ENCODE data around the gene FAM111B.

Gene FAM111B

GRCh38 chr11:59154610-59155009, 47.6 kb downstream of the FAM111B start:
- no peak overlapping the region for H3K4me2 ChIP-seq (ENCODE audit: insufficient read depth, low read length, poor library complexity, severe bottlenecking)
- no peaks in the 10 kb centered on the region for H3K9me3 ChIP-seq (replicated peaks in 1 of 2; ENCODE audit: control insufficient read depth in 2 of 2, insufficient read depth in 1 of 2, low read depth in 1 of 2, low read length in 2 of 2)
- H3K23ac ChIP-seq (ENCODE audit: low read depth, low read length, poor library complexity), result no peak overlapping the region
- no peak overlapping the region for H3K14ac ChIP-seq (ENCODE audit: low read length)
- H4K91ac ChIP-seq (ENCODE audit: low read depth, low read length, poor library complexity), result no peak overlapping the region
- no peaks in the 10 kb centered on the region for H3K27me3 ChIP-seq (ENCODE audit: control insufficient read depth in 3 of 3, insufficient read depth in 3 of 3, low read depth in 1 of 3, low read length in 3 of 3)
- no peak overlapping the region for H2BK15ac ChIP-seq (ENCODE audit: low read length)
- H3K4ac ChIP-seq (ENCODE audit: low read length), result no peak overlapping the region
- H3K4me3 ChIP-seq (ENCODE audit: low read length in 2 of 2), result no peak overlapping the region
- no peak overlapping the region for H2AK5ac ChIP-seq (ENCODE audit: low read depth, low read length)
- no peak overlapping the region for H3K27ac ChIP-seq (replicated peaks; ENCODE audit: low read length)
- WGBS, 2 donors (ENCODE audit: extremely low coverage in 2 of 2, insufficient read length in 2 of 2, insufficient replicate concordance in 1 of 2), result no CpG with 5 or more reads among the region's 5 CpGs
- H3K36me3 ChIP-seq (replicated peaks in 1 of 2; ENCODE audit: control insufficient read depth in 2 of 2, insufficient read depth in 2 of 2, low read length in 2 of 2), result peaks cover 0 to 6% of the 10 kb centered on the region in 2 donors
- no peak overlapping the region for H3K18ac ChIP-seq (ENCODE audit: low read length)
- no peak overlapping the region for H3K9ac ChIP-seq (ENCODE audit: low read depth, low read length, poor library complexity)
- no peak for DNase-seq (ENCODE audit: low spot score)
- peaks cover 0 to 3% of the 10 kb centered on the region in 2 donors for H3K4me1 ChIP-seq (ENCODE audit: control insufficient read depth in 2 of 2, insufficient read depth in 1 of 2, low read depth in 1 of 2, low read length in 2 of 2)
- H2BK5ac ChIP-seq (ENCODE audit: low read length), result no peak overlapping the region
- H4K8ac ChIP-seq (ENCODE audit: low read depth, low read length), result no peak overlapping the region
- H3K79me1 ChIP-seq (ENCODE audit: low read depth, low read length), result no peaks in the 10 kb centered on the region
- no peak overlapping the region for H2BK12ac ChIP-seq (ENCODE audit: low read length)
- H2BK120ac ChIP-seq (ENCODE audit: low read depth, low read length), result no peak overlapping the region
- H2AFZ ChIP-seq (ENCODE audit: low read length), result no peak overlapping the region

GRCh38 chr11:59157433-59157832, 50.4 kb downstream of the FAM111B start:
- no peak for DNase-seq (ENCODE audit: low spot score)
- H3K4me2 ChIP-seq (ENCODE audit: insufficient read depth, low read length, poor library complexity, severe bottlenecking), result no peak overlapping the region
- no peak overlapping the region for H3K18ac ChIP-seq (ENCODE audit: low read length)
- H3K4me1 ChIP-seq (ENCODE audit: control insufficient read depth in 2 of 2, insufficient read depth in 1 of 2, low read depth in 1 of 2, low read length in 2 of 2), result peaks cover 0 to 3% of the 10 kb centered on the region in 2 donors
- H3K36me3 ChIP-seq (replicated peaks in 1 of 2; ENCODE audit: control insufficient read depth in 2 of 2, insufficient read depth in 2 of 2, low read length in 2 of 2), result no peaks in the 10 kb centered on the region
- H2BK12ac ChIP-seq (ENCODE audit: low read length), result no peak overlapping the region
- no peak overlapping the region for H3K4me3 ChIP-seq (ENCODE audit: low read length in 2 of 2)
- no peak overlapping the region for H3K9ac ChIP-seq (ENCODE audit: low read depth, low read length, poor library complexity)
- H3K27me3 ChIP-seq (ENCODE audit: control insufficient read depth in 3 of 3, insufficient read depth in 3 of 3, low read depth in 1 of 3, low read length in 3 of 3), result no peaks in the 10 kb centered on the region
- no peak overlapping the region for H4K91ac ChIP-seq (ENCODE audit: low read depth, low read length, poor library complexity)
- H2AFZ ChIP-seq (ENCODE audit: low read length), result no peak overlapping the region
- H4K8ac ChIP-seq (ENCODE audit: low read depth, low read length), result no peak overlapping the region
- WGBS, 2 donors (ENCODE audit: extremely low coverage in 2 of 2, insufficient read length in 2 of 2, insufficient replicate concordance in 1 of 2), result no CpG with 5 or more reads among the region's 3 CpGs
- H2BK120ac ChIP-seq (ENCODE audit: low read depth, low read length), result no peak overlapping the region
- no peak overlapping the region for H3K27ac ChIP-seq (replicated peaks; ENCODE audit: low read length)
- no peak overlapping the region for H3K4ac ChIP-seq (ENCODE audit: low read length)
- no peaks in the 10 kb centered on the region for H3K9me3 ChIP-seq (replicated peaks in 1 of 2; ENCODE audit: control insufficient read depth in 2 of 2, insufficient read depth in 1 of 2, low read depth in 1 of 2, low read length in 2 of 2)
- H3K79me1 ChIP-seq (ENCODE audit: low read depth, low read length), result no peaks in the 10 kb centered on the region
- H2AK5ac ChIP-seq (ENCODE audit: low read depth, low read length), result no peak overlapping the region
- no peak overlapping the region for H2BK5ac ChIP-seq (ENCODE audit: low read length)
- H2BK15ac ChIP-seq (ENCODE audit: low read length), result no peak overlapping the region
- no peak overlapping the region for H3K14ac ChIP-seq (ENCODE audit: low read length)
- no peak overlapping the region for H3K23ac ChIP-seq (ENCODE audit: low read depth, low read length, poor library complexity)

- Histone ChIP-seq H2BK5ac (ENCODE audit: low read length) (no peak overlapping the region), H4K8ac (ENCODE audit: low read depth, low read length) (no peak overlapping the region), H3K36me3 (replicated peaks in 1 of 2; ENCODE audit: control insufficient read depth in 2 of 2, insufficient read depth in 2 of 2, low read length in 2 of 2) (no peaks in the 10 kb centered on the region), H3K4me3 (ENCODE audit: low read length in 2 of 2) (no peak overlapping the region), H3K27me3 (ENCODE audit: control insufficient read depth in 3 of 3, insufficient read depth in 3 of 3, low read depth in 1 of 3, low read length in 3 of 3) (no peaks in the 10 kb centered on the region), H3K4me1 (ENCODE audit: control insufficient read depth in 2 of 2, insufficient read depth in 1 of 2, low read depth in 1 of 2, low read length in 2 of 2) (peaks cover 0 to 3% of the 10 kb centered on the region in 2 donors), H3K27ac (replicated peaks; ENCODE audit: low read length) (no peak overlapping the region), H3K4me2 (ENCODE audit: insufficient read depth, low read length, poor library complexity, severe bottlenecking) (no peak overlapping the region), H2AK5ac (ENCODE audit: low read depth, low read length) (no peak overlapping the region), H3K18ac (ENCODE audit: low read length) (no peak overlapping the region), H3K23ac (ENCODE audit: low read depth, low read length, poor library complexity) (no peak overlapping the region), H2AFZ (ENCODE audit: low read length) (peak overlapping the region; percentile 73), H4K91ac (ENCODE audit: low read depth, low read length, poor library complexity) (no peak overlapping the region), H2BK12ac (ENCODE audit: low read length) (no peak overlapping the region), H3K4ac (ENCODE audit: low read length) (no peak overlapping the region), H3K79me1 (ENCODE audit: low read depth, low read length) (no peaks in the 10 kb centered on the region), H3K14ac (ENCODE audit: low read length) (no peak overlapping the region), H3K9ac (ENCODE audit: low read depth, low read length, poor library complexity) (no peak overlapping the region), H2BK120ac (ENCODE audit: low read depth, low read length) (no peak overlapping the region), H2BK15ac (ENCODE audit: low read length) (no peak overlapping the region), H3K9me3 (replicated peaks in 1 of 2; ENCODE audit: control insufficient read depth in 2 of 2, insufficient read depth in 1 of 2, low read depth in 1 of 2, low read length in 2 of 2) (no peaks in the 10 kb centered on the region)
- WGBS, 2 donors (ENCODE audit: extremely low coverage in 2 of 2, insufficient read length in 2 of 2, insufficient replicate concordance in 1 of 2), result no CpG with 5 or more reads among the region's 8 CpGs
- no peak for DNase-seq (ENCODE audit: low spot score)
Measured at GRCh38 chr11:59158206-59159068, 51.4 kb downstream of the FAM111B start.

- Histone ChIP-seq H3K27me3 (ENCODE audit: control insufficient read depth in 3 of 3, insufficient read depth in 3 of 3, low read depth in 1 of 3, low read length in 3 of 3) (no peaks in the 10 kb centered on the region), H3K4me3 (ENCODE audit: low read length in 2 of 2) (no peak overlapping the region), H3K4ac (ENCODE audit: low read length) (no peak overlapping the region), H4K91ac (ENCODE audit: low read depth, low read length, poor library complexity) (no peak overlapping the region), H3K79me1 (ENCODE audit: low read depth, low read length) (no peaks in the 10 kb centered on the region), H3K9me3 (replicated peaks in 1 of 2; ENCODE audit: control insufficient read depth in 2 of 2, insufficient read depth in 1 of 2, low read depth in 1 of 2, low read length in 2 of 2) (no peaks in the 10 kb centered on the region), H2AK5ac (ENCODE audit: low read depth, low read length) (no peak overlapping the region), H3K9ac (ENCODE audit: low read depth, low read length, poor library complexity) (no peak overlapping the region), H3K14ac (ENCODE audit: low read length) (no peak overlapping the region), H3K18ac (ENCODE audit: low read length) (no peak overlapping the region), H3K4me1 (ENCODE audit: control insufficient read depth in 2 of 2, insufficient read depth in 1 of 2, low read depth in 1 of 2, low read length in 2 of 2) (no peaks in the 10 kb centered on the region), H3K36me3 (replicated peaks in 1 of 2; ENCODE audit: control insufficient read depth in 2 of 2, insufficient read depth in 2 of 2, low read length in 2 of 2) (no peaks in the 10 kb centered on the region), H3K4me2 (ENCODE audit: insufficient read depth, low read length, poor library complexity, severe bottlenecking) (no peak overlapping the region), H2BK12ac (ENCODE audit: low read length) (no peak overlapping the region), H2BK120ac (ENCODE audit: low read depth, low read length) (no peak overlapping the region), H2BK5ac (ENCODE audit: low read length) (no peak overlapping the region), H3K23ac (ENCODE audit: low read depth, low read length, poor library complexity) (no peak overlapping the region), H2AFZ (ENCODE audit: low read length) (no peak overlapping the region), H3K27ac (replicated peaks; ENCODE audit: low read length) (no peak overlapping the region), H4K8ac (ENCODE audit: low read depth, low read length) (no peak overlapping the region), H2BK15ac (ENCODE audit: low read length) (no peak overlapping the region)
- WGBS, 2 donors (ENCODE audit: extremely low coverage in 2 of 2, insufficient read length in 2 of 2, insufficient replicate concordance in 1 of 2), result no CpG with 5 or more reads among the region's 3 CpGs
- no peak for DNase-seq (ENCODE audit: low spot score)
Measured at GRCh38 chr11:59164028-59164427, 57.0 kb downstream of the FAM111B start.
